ENCODE results near the gene APBA2. TPM values are rescaled to one million over a fixed set of nuclear protein-coding genes. Genes with fewer than 3 reads are reported as not detected.

Gene APBA2
- total RNA-seq, 1 donor from 2014 or later = 0.38 TPM

GRCh38 chr15:28943611-28944230 lies 57.9 kb downstream of the APBA2 start:
- Histone ChIP-seq H3K27ac (replicated peaks) (no peak overlapping the region), H3K27me3 (ENCODE audit: low read depth) (no peaks in the 10 kb centered on the region), H3K4me1 (no peaks in the 10 kb centered on the region), H3K4me3 (no peak overlapping the region), H3K9me3 (replicated peaks) (no peaks in the 10 kb centered on the region), H3K36me3 (no peaks in the 10 kb centered on the region)
- no peak for DNase-seq
- TF ChIP-seq CTCF (IDR thresholded peaks at IDR 0.05; ENCODE audit: borderline replicate concordance) = no peak
- intact Hi-C loops (cut with micrococcal nuclease) = no loop called here

GRCh38 chr15:28944286-28944685 lies 58.5 kb downstream of the APBA2 start:
- no peaks in the 10 kb centered on the region for H3K27me3 ChIP-seq (ENCODE audit: low read depth)
- TF ChIP-seq CTCF (IDR thresholded peaks at IDR 0.05; ENCODE audit: borderline replicate concordance) = no peak
- H3K36me3 ChIP-seq = no peaks in the 10 kb centered on the region
- no peaks in the 10 kb centered on the region for H3K9me3 ChIP-seq (replicated peaks)
- H3K4me1 ChIP-seq = no peaks in the 10 kb centered on the region
- H3K27ac ChIP-seq (replicated peaks) = no peak overlapping the region
- H3K4me3 ChIP-seq = no peak overlapping the region
- no peak for DNase-seq
- intact Hi-C loops (cut with micrococcal nuclease) = no loop called here

GRCh38 chr15:28944696-28945300 lies 59.0 kb downstream of the APBA2 start:
- H3K4me3 ChIP-seq = no peak overlapping the region
- no peaks in the 10 kb centered on the region for H3K27me3 ChIP-seq (ENCODE audit: low read depth)
- TF ChIP-seq CTCF (IDR thresholded peaks at IDR 0.05; ENCODE audit: borderline replicate concordance) = no peak
- H3K36me3 ChIP-seq = no peaks in the 10 kb centered on the region
- DNase-seq = no peak
- no peak overlapping the region for H3K27ac ChIP-seq (replicated peaks)
- intact Hi-C loops (cut with micrococcal nuclease) = no loop called here
- no peaks in the 10 kb centered on the region for H3K4me1 ChIP-seq
- H3K9me3 ChIP-seq (replicated peaks) = no peaks in the 10 kb centered on the region

- Histone ChIP-seq H3K4me3 (no peak overlapping the region), H3K27me3 (ENCODE audit: low read depth) (no peaks in the 10 kb centered on the region), H3K9me3 (replicated peaks) (no peaks in the 10 kb centered on the region), H3K4me1 (no peaks in the 10 kb centered on the region), H3K36me3 (no peaks in the 10 kb centered on the region), H3K27ac (replicated peaks) (no peak overlapping the region)
- intact Hi-C loops (cut with micrococcal nuclease) = no loop called here
- DNase-seq = no peak
- TF ChIP-seq CTCF (IDR thresholded peaks at IDR 0.05; ENCODE audit: borderline replicate concordance) = no peak
Measured at GRCh38 chr15:28945626-28946230, 60.0 kb downstream of the APBA2 start.

GRCh38 chr15:28946803-28947202 lies 61.0 kb downstream of the APBA2 start:
- Histone ChIP-seq H3K4me3 (no peak overlapping the region), H3K27ac (replicated peaks) (no peak overlapping the region), H3K27me3 (ENCODE audit: low read depth) (peaks cover 7% of the 10 kb centered on the region), H3K9me3 (replicated peaks) (no peaks in the 10 kb centered on the region), H3K4me1 (no peaks in the 10 kb centered on the region), H3K36me3 (no peaks in the 10 kb centered on the region)
- DNase-seq = no peak
- no peak for TF ChIP-seq CTCF (IDR thresholded peaks at IDR 0.05; ENCODE audit: borderline replicate concordance)
- intact Hi-C loops (cut with micrococcal nuclease) = no loop called here

Measured in left ventricle myocardium inferior (tissue), 1 donor.